Thyroid gland (tissue), 4 donors: ENCODE data around the gene FGF10.

ENCODE experiments used
- CTCF ChIP-seq, 6 experiments: fragments of 200-600 bp in 3 of 6; fragments of 450-650 bp in 3 of 6; sonication (generic) in 3 of 6; IDR thresholded peaks; one replicate each; pipeline ENCODE4 v1.5.1; 2016 to 2019; ENCODE audit warnings: antibody characterized with exemption in 6 of 6, mild to moderate bottlenecking in 2 of 6, inconsistent platforms in 1 of 6, moderate library complexity in 1 of 6
- POLR2A ChIP-seq, 2 donors: fragments of 450-650 bp; IDR thresholded peaks; one replicate each; pipeline ENCODE4 v1.6.1; 2017; ENCODE audit warnings: antibody characterized with exemption in 2 of 2, mild to moderate bottlenecking in 2 of 2, moderate library complexity in 1 of 2

DNA sequence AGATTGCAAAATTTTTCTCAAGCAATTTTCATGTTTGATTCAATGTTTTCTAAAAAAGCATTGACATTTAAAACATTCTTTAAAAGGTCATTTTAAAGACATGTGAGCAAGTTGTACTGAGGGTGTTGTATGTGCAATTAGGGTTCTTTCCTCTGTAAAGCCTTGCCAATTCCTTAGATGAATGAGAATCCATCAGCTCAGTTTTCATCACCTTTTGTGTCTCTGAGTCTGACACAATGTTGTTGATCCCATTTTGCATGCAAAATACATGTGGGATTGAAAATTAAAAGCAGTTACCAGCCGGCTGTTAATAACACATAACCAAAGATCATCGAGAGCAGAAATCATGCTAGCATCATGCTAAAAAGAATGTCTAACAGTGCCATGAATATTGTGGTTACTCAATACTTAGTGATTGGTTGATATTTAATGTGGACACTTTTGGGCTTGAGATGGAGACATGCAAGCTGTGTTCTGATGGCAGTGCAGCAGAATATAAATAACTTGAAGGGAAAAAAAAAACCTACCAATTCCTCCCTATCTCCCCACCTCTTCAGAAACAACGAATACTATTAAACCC is 57.7 kb downstream of the FGF10 start:
- TF ChIP-seq CTCF (IDR thresholded peaks at IDR 0.05) (no peak), POLR2A (IDR thresholded peaks at IDR 0.05) (no peak)
